Hepatic stellate cell (primary cell): ENCODE results near the gene DYNLL2.
"Not testable (repeated sequence)": the region's sequence is repeated elsewhere in the genome, so short reads cannot be mapped to it uniquely, and the experiment has no call there.

Experiments
- DNase-seq: peaks from one replicate; pipeline ENCODE4 v3.0.0; 2011; ENCODE audit warnings: low spot score

The DYNLL2 gene

DNA sequence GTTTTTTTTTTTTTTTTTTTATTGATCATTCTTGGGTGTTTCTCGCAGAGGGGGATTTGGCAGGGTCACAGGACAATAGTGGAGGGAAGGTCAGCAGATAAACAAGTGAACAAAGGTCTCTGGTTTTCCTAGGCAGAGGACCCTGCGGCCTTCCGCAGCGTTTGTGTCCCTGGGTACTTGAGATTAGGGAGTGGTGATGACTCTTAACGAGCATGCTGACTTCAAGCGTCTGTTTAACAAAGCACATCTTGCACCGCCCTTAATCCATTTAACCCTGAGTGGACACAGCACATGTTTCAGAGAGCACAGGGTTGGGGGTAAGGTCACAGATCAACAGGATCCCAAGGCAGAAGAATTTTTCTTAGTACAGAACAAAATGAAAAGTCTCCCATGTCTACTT, 10.0 kb upstream of the DYNLL2 start:
- DNase-seq, result not testable (repeated sequence)

DNA sequence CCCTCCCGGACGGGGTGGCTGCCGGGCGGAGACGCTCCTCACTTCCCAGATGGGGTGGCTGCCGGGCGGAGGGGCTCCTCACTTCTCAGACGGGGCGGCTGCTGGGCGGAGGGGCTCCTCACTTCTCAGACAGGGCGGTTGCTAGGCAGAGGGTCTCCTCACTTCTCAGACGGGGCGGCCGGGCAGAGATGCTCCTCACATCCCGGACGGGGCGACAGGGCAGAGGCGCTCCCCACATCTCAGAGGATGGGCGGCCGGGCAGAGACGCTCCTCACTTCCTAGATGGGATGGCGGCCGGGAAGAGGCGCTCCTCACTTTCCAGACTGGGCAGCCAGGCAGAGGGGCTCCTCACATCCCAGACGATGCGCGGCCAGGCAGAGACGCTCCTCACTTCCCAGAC, 8.8 kb upstream of the DYNLL2 start:
- DNase-seq, result not testable (repeated sequence)

DNA sequence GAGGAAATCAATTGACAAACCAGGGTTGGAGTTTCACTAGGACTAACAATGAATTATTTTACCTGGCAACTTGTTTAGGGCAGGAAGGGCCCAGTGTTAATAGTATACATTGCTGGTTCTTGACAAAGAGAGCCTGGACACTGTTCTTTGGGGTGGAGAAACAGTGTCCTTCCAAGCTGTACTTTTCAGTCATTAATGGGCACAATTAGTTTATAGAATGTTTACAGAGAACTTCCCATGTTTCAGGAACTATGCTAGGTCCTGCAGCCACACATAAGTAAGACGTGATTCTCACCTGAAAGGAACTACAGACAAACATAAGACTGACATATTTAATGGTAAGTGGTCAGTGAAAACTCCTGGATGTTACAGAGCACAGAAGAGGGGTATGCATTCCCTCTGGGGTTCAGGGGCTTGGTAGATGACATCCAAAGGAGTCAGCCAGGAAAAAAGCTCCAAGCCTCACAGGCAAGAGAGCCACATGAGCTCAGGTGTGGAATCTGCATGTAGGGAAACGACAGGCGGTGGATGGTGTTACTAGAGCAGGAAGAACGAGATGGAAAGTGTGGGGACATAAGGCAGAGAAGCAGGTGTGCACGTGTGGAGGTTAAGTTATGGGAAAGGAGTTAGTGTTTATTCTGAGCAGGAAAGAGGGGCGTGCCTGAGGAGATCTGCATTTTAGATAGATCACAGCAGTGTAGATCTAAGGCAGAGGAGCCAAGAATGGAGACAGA, 3.8 kb upstream of the DYNLL2 start:
- no peak for DNase-seq

DNA sequence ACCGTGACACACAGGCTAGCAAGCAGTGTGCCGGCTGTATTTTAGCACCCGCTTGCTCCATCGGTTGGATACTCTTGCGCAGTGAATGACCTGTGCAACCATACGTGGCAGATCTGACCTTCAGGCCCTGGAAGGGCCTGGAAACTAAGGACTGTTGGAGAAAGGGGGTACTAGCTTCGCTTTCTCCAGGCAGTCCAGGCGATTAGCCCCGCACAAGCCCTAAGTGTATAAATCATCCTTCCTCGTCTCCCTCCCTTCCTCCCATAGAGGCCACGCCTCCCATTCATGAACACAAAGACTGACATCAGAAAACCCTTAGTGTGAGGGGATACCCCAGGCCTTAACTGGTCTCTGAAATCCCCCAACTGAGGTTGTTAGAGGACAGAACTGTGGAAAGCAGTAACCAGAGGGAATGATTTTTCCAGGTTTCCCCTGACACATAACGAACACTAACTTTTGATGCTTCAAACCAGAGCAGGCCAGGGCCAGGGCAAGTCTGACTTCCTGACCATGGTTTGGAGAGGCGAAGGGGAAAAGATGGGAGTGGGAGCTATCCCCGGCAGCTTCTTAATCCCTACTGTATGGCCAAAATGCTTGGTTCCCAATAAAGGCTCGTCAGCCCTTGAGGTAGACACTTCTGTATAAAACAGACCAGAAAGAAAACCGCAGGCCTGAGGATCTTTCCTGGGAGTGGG, 1.4 kb upstream of the DYNLL2 start:
- no peak for DNase-seq

DNA sequence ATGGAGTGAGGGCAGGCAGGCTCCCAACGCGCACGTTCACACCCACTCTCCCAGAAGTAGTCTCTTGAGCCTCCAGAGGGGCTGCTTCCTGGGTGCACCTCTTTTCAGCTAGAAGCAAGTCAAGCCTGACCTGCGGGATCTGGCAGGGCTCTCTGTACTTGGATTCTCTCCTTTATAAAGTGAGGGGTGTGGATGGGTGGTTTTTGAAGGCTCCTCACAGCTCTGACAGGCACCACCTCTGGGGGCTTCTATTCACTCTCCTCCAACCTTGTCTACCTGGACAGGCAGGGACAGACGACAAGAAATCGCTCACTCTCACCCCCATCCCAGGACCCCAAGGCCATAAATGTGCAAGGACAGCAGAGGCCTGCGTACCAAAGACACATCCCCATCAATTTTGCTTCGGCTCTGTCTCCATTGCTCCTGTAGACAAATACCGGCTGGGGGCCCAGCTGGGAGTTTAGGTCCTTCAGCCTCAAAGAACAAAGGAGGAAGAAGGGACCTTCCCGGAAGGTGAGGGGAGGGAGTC, 814 bp upstream of the DYNLL2 start:
- DNase-seq, result no peak

DNA sequence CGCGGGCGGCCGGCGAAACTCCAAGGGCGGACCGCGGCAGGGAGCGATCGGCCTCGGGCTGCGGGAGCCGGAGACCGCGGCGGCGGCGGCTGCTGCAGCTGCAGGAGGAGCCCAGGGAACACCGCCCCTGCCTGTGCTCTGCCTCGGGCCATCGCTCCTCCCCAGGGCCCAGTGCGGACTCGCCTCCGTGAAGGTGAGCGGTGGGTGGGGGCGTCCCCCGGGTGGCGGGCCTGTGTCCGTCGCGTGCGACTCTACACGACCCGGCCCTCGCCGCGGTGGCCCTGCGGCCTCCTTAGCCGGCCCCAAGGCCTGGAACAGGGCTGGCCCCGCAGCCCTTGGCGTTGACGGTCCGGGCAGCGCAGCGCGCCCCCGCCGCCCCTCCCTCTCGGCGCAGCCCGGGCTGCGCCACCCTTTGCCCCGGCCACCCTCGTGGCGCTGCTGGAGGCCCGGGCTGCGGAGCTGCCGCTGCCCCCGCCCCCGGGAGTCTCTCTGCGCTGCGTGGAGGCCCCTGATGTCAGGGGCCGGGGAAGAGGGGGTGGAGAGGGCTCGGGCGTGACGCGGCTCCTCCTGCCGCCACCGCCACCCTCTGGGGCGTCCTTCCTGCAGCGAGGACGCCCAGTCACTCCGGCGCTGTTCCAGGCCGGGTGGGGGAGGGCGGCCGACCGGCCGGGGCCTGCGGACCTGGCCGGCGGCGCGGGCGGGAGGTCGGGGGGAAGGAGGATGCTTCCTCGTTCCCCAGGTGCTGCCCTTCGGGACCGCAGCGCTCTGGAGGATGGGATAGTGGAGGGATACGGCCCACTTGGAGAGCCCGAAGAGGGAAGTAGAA, 485 bp downstream of the DYNLL2 start:
- peak; percentile 78 for DNase-seq

DNA sequence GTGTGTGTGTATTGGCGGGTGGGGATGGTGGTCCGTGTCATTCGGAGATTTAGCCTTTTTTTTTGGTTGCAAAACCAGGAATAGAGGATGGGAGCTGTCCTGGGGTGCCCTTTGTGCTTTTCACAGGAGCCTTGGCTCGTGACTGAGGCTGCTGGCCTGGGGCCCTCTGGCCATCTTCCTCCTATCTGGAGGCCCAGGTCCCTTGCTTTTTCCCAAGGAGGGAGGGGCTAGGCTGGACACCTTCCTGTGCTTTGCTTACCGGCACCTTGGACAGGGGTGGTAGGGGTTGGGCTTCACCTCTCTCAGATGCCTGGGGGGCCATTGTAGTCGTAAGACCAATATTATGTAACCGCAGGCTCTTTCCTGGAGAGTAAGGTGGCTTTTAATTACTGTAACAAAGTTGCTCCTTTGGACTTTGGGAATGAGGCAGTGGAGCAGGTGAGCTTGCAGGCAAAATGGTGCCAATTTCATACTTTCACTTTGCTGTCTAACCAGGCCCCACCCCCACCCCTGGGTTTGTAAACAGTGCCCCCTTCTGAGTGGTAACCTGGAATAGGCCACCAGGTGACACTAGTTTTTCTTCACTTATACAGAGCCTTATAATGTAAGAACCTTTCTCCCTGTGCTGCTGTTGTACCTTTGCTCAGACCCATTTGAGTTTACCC, 1.2 kb downstream of the DYNLL2 start:
- no peak for DNase-seq

DNA sequence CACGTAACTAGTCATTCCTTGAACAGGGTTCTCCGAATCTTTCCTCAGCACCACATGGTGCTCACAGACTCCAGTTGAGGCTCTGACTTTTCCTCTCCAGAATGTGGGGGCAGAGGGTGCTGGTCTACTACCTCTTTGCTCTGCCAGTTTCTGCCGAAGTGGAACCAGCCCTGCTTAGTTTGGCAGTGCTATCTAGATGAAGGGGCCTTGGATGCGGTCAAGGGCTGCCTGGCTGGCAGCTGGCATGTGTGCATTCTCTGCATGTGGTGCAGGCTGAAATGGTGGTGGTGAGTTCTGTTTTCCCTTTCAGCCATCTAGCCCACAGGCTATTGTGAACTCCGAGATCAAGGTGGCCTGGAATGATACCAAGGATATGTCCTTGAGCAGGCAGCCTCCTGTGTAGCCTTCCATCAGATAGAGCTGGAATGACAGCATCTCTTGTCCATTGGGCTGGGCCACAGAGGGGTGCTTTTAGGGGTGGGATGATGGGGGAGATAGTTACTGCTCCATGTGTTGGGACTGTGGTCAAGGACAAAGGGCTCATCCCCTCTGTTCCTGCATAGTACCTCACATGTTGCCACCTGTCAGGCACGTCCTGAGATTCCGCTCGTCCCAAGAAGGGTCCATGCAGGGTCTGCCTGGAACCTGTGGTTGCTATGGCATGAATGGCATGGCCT, 2.0 kb downstream of the DYNLL2 start:
- DNase-seq, result no peak

DNA sequence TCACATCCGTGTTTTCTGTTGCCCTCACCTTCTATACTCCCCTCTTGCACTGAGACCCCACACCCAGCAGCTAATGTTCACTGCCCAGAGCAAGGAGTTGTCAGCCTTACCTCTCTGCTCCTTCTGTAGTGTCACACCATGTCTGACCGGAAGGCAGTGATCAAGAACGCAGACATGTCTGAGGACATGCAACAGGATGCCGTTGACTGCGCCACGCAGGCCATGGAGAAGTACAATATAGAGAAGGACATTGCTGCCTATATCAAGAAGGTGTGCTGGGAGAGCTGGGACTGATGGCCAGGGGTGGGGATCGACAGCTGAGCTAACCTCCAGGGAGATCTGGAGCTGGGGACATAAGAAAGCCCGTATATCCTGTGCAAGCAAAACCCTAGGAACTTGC, 3.7 kb downstream of the DYNLL2 start:
- DNase-seq, result no peak

DNA sequence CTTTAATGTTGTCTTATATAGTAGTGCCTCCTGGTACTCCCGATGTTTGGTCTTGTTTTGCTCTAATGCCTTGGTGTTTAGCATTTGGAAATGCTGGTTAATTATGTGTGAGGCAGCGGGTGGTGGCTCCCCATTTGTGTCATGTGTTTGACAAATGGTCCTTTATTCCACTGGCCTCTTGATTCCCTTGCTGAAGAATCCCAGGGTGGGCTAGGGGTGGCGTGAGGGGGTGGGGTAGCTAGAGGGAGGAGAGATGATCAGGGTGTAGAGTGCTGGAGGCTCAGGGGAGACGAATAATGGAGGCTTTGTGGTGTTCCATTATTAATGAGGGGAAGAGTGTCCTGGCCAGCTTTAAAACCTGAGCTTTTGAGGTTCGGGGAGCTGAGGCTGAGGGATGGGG, 5.4 kb downstream of the DYNLL2 start:
- no peak for DNase-seq

DNA sequence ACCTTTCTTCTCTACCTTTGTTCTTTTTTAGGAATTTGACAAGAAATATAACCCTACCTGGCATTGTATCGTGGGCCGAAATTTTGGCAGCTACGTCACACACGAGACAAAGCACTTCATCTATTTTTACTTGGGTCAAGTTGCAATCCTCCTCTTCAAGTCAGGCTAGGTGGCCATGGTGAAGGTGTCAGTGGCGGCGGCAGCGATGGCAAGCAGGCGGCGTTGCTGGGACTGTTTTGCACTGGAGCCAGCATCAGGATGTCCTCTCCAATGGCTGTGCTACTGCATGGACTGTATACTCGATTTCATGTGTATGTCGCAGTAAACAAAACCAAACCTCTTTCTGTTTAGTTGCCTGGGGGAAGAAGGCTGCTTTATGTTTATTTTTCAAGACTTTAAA, 5.9 kb downstream of the DYNLL2 start:
- no peak for DNase-seq

DNA sequence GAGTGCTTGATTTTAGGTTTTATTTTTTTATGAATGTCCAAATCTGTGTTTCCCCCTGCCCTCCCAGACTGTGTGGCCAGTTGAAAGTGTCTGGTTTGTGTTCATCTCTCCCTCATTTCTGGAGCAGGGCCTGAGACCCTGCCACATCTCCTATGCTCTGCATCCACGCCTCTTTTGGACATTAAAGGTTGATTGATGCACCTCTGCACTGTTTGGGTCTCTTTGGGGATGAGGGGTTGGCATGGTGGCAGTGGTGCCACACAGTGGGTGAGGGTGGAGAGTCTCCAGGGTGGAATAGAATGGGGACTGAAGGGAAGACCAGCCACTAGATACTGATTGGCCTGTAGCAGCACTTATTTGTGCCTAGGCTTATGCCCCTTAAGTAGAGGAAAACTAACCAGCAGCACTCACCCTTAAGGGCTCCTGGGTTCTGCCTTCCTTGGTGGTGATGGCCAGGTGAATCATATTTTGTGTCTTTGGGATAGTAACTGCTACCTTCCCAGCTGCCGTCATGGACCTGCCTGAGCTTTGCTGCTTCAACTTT, 7.9 kb downstream of the DYNLL2 start:
- DNase-seq, result no peak

DNA sequence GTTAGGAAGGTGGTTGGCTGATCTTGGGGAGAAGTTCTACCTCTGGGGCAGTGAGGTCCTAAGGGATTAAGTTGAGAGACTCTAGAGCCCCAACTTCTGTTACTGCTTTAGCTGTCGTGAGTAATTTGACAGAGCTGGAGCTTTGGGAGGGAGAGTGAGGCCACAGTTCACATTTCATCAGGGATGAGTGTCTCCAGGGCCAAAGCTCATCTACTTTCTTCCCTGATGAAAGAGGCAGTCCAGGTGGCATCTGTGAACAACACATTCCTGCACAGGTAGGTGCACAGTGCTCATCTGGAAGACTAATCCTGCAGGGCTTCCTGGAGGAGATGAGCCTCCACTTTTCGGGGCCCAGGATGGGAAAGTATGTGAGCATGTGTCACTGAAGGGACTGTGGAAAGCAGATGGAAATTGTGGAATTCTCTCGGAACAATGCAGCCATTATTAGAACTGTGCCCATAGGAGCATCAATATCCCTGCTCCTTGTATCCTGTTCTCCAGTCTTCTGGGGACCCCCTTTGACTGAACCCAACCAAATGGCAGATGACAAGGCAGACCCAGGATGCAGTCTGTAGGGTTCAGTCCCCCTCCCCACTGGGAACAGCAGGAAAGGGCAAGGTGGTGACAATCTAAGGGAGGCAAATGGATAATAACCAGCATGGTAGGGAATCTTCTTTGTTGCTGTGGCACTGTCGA, 9.0 kb downstream of the DYNLL2 start:
- DNase-seq, result no peak

DNA sequence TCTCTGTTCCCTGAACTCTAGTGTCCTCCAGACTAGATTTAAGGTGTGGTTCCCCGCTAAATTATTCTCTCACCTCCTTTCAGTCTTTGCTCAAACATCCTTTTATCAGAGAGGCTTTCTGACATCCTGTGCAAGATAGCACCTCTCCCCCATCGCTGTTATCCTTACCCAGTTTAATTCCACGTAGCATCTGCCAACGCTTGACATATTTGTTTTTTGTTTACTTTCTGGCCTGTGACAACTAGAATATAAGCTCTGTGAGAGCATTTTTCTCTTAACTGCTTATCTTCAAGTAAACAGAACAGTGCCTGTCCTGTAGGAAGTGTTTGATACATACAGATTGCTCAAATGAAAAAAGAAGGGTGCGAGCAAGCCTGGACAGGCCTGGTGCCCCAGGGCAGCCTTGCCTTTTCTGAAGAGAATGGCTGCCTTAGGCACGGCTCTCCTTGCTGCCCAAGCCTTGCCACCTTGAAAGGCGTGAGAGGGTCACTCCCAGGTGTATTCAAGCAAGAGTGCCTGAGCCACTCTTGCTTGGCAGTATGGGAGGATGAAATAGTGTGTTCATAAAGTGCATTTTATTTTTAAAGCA, 9.7 kb downstream of the DYNLL2 start:
- DNase-seq, result no peak

DNA sequence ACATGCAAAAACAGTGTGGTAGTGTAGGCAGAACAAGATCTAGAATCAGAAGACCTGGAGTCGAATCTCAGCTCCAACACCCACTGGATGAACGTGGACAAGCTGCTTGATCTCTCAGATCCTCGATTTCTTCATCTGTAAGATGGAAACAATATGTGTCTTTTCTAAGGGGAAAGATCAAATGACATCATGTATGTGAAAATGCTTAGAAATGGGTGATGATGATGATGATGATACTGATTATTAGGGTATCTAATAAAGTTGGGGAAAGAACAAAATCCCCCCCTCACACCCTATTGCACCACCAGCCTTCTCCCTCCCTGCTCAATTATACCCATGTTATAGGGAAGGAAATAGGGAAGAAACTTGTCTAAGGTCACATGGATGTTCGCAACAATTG, 10.9 kb downstream of the DYNLL2 start:
- no peak for DNase-seq

DNA sequence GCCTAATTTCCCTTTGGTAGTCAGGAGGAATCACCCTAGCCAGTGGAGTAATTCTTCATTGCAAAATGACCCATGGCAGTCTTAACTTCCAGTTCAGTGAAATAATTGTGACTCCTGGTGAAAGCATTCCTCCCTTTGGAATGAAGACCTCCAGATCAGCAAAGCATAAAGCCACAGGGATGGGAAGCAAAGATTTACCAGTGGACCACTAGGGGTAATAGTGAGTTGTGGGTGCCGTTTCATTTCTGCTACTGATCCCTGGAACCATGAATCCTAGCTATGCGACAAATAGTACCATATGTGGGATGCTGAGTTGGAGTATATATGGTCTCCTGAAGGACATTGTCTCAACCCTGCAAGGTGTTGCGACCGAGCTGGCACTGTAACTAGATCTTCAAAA, 13.7 kb downstream of the DYNLL2 start:
- DNase-seq, result no peak

DNA sequence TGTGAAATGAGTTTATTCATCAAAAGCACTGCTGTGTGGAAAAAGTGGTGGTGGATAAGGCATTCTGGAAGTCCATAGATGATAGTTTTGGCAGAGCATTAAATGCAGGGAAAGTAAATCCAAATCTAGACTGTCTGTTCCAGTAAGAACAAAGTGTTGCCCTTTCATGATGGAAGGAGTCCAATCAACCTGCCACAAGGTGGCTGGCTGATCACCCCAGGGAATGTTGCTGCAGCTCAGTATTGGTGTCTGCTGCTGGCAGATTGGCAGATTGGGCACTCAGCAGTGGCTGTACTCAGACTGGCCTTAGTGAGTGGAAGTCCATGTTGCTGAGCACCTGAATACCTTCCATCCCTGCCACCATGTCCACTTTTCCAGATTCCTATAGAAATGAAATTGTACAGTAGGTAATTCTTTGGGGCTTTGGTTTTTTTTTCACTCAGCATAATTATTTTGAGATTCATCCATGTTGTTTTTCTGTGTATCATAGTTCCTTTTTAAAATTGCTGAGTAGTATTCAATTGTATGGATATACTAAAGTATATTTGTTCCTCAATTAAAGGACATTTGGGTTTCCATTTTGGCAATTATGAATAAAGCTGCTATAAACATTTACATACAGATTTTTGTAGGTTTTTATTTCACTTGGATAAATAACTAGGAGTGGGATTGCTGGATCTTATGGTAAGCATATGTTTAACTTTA, 14.3 kb downstream of the DYNLL2 start:
- DNase-seq, result no peak

DNA sequence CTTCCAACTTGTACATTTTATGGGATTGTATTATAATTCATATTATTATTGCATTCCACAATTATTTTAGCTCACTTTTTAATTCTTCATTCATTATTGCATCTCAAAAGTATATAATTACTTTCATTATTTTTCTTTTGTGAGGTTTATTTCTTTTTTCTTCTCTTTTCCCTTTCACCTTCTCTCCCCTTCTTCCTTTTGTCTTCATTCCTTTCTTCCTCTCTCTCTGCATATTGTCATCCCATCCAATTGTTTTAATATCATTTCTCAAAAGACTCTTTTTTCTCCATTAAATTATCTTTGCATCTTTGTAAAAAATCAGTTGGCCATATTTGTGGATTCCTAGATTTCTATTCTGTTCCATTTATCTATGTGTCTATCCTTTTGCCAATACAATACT, 17.3 kb downstream of the DYNLL2 start:
- DNase-seq, result no peak

DNA sequence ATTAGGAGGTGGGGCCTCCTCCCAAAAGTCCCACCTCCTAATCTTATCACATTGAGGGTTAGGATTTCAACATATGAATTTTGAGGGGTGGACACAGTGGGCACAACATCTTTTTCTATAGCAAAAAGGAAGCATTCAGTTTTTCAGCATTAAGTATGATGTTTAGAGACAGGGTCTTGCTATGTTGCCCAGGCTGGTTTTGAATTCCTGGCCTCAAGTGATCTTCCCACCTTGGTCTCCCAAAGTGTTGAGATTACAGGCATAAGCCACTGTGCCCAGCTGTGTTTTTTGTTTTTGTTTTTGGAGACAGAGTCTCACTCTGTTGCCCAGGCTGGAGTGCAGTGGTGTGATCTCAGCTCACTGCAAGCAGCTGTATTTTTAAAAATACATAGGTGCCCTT, 18.7 kb downstream of the DYNLL2 start:
- DNase-seq, result not testable (repeated sequence)

DNA sequence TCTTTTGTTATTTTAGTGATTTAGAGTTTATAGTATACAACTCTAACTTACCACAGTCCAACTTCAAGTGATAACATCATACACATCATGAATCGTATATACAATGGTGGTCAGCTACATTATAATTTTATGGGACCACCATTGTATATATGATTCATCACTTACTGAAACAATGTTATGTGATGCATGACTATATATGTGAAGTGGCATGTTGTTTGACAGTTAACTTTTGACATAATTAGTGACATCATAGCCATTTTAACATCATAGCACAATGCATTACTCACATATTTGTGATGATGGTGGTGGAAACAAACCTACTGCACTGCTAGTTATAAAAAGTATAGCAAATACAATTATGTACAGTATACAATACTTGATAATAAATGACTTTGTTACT, 21.9 kb downstream of the DYNLL2 start:
- no peak for DNase-seq
